Fibroblast of lung (primary cell): Measurements from ENCODE around the gene GRAMD2B.

ENCODE experiments used
- EZH2 ChIP-seq: IDR thresholded peaks from 2 replicates; pipeline ENCODE4 v1.5.1; 2012; ENCODE audit warnings: low read length, control low read depth, mild to moderate bottlenecking; ENCODE audit errors: missing control alignments
- TF ChIP-seq, protein P1 (sequence below), 2 donors: IDR thresholded peaks in 1 of 2; conservative IDR thresholded peaks in 1 of 2; 1 replicate in 1 of 2; 2 replicates in 1 of 2; pipeline ENCODE4 v1.5.1; 2011 to 2012; ENCODE audit warnings: low read length in 2 of 2, control low read depth in 1 of 2, inconsistent platforms in 1 of 2, low read depth in 1 of 2, mild to moderate bottlenecking in 1 of 2

DNA sequence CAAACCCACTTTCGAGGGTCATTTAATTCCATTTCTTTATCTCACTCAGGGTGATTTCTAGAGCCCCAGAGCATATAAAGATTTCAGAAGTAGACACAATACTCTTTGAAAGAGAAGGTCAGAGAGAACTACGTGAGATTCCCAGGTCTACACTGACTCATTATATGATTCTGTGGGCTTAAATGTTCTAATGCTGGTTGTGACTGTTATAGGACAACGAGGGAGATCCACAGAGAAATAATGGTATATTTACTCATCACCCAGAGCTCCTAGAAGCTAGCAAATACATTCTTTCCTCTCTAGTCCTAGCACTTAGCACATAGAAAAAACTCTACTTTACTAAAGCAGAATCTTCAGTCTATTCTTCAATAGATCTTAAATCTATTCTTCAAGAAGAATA, 39.4 kb upstream of the GRAMD2B start:
- TF ChIP-seq, protein P1, sequence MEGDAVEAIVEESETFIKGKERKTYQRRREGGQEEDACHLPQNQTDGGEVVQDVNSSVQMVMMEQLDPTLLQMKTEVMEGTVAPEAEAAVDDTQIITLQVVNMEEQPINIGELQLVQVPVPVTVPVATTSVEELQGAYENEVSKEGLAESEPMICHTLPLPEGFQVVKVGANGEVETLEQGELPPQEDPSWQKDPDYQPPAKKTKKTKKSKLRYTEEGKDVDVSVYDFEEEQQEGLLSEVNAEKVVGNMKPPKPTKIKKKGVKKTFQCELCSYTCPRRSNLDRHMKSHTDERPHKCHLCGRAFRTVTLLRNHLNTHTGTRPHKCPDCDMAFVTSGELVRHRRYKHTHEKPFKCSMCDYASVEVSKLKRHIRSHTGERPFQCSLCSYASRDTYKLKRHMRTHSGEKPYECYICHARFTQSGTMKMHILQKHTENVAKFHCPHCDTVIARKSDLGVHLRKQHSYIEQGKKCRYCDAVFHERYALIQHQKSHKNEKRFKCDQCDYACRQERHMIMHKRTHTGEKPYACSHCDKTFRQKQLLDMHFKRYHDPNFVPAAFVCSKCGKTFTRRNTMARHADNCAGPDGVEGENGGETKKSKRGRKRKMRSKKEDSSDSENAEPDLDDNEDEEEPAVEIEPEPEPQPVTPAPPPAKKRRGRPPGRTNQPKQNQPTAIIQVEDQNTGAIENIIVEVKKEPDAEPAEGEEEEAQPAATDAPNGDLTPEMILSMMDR (conservative IDR thresholded peaks at IDR 0.05 in 1 of 2, IDR thresholded peaks at IDR 0.05 in 1 of 2; ENCODE audit: low read depth in 1 of 2, low read length in 2 of 2) = no peak
- no peak for TF ChIP-seq EZH2
